HepG2 (cell line): Measurements from ENCODE around the gene ENPP1. TPM values are rescaled to one million over a fixed set of nuclear protein-coding genes. Genes with fewer than 3 reads are reported as not detected.

ENCODE experiments used
- ATAC-seq: fragments of 200-7000 bp; cut with Tn5 transposase; 3 replicates; pipeline ENCODE4 v1.9.1; 2020; ENCODE audit warnings: mild to moderate bottlenecking, moderate library complexity
- BruUV-seq: library from RNA; stranded (reverse); fragments of 400-500 nt; replicated peaks from 2 replicates; lab custom pipeline; 2021; lab: Mats Ljungman, UMichigan
- CTCF ChIA-PET: fragments of 300-600 bp; formaldehyde crosslinking; extraction: SDS; loops from one replicate; lab custom pipeline; 2021; ENCODE audit warnings: low total read pairs, inconsistent platforms, low intra/inter-chr PET ratio; lab: Yijun Ruan, JAX
- POLR2A ChIA-PET: fragments of 350-600 bp; sonication (Branson Sonifier 250); formaldehyde crosslinking; loops from one replicate; lab custom pipeline; 2020; ENCODE audit warnings: antibody characterized with exemption, inconsistent platforms; lab: Yijun Ruan, JAX
- DNase-seq: peaks from one replicate; pipeline ENCODE4 v3.0.0-alpha.2; 2015; ENCODE audit warnings: low spot score
- FAIRE-seq: peaks from 3 replicates; lab custom pipeline; 2011; peaks lifted over from hg19 to GRCh38; lab: Jason Lieb, UNC
- H2AFZ ChIP-seq: one replicate; pipeline ENCODE4 v1.6.1; 2011; ENCODE audit warnings: low read length, inconsistent platforms
- H3K27ac ChIP-seq: fragments of 300-600 bp; 3 replicates; pipeline ENCODE4 v1.8.0; 2011; ENCODE audit warnings: mixed run types, mild to moderate bottlenecking, mixed read lengths, low read length, inconsistent platforms; ENCODE audit not compliant: insufficient read depth; ENCODE audit errors: extremely low read length
- H3K27me3 ChIP-seq, 2 experiments: fragments of 200-600 bp in 1 of 2; 2 replicates in 1 of 2; 3 replicates in 1 of 2; pipeline versions ENCODE4 v1.6.0 to v1.8.0; 2011; ENCODE audit warnings: low read length in 2 of 2, mild to moderate bottlenecking in 2 of 2, moderate library complexity in 2 of 2, inconsistent platforms in 1 of 2; ENCODE audit not compliant: insufficient read depth in 2 of 2, control insufficient read depth in 1 of 2
- H3K36me3 ChIP-seq, 2 experiments: fragments of 200-600 bp in 1 of 2; replicated peaks in 1 of 2; 2 replicates in 1 of 2; 3 replicates in 1 of 2; pipeline versions ENCODE4 v1.5.1 to v1.8.0; 2011; ENCODE audit warnings: low read length in 2 of 2, inconsistent platforms in 1 of 2; ENCODE audit not compliant: insufficient read depth in 2 of 2, control insufficient read depth in 1 of 2
- H3K4me1 ChIP-seq: 2 replicates; pipeline ENCODE4 v1.5.1; 2012; ENCODE audit warnings: low read length, inconsistent platforms; ENCODE audit not compliant: insufficient read depth
- H3K4me2 ChIP-seq: 2 replicates; pipeline ENCODE4 v1.6.0; 2011; ENCODE audit warnings: low read depth, low read length, inconsistent platforms
- H3K4me3 ChIP-seq, 3 experiments: fragments of 200-600 bp in 1 of 3; sonication (generic), shearing (Covaris generic) in 1 of 3; replicated peaks in 1 of 3; 2 replicates each; pipeline ENCODE4 v1.5.1; 2011 to 2016; ENCODE audit warnings: low read length in 3 of 3, inconsistent platforms in 2 of 3, low read depth in 2 of 3, mild to moderate bottlenecking in 2 of 3, control low read depth in 1 of 3, mixed read lengths in 1 of 3; ENCODE audit not compliant: insufficient read depth in 1 of 3
- H3K79me2 ChIP-seq: one replicate; pipeline ENCODE4 v1.6.1; 2011; ENCODE audit warnings: low read length, inconsistent platforms; ENCODE audit not compliant: insufficient read depth
- H3K9ac ChIP-seq: 2 replicates; pipeline ENCODE4 v1.6.0; 2011; ENCODE audit warnings: mild to moderate bottlenecking, low read depth, low read length, inconsistent platforms; ENCODE audit not compliant: insufficient read depth
- H3K9me3 ChIP-seq: 2 replicates; pipeline ENCODE4 v1.5.1; 2012; ENCODE audit warnings: mild to moderate bottlenecking, low read length
- H4K20me1 ChIP-seq: 2 replicates; pipeline ENCODE4 v1.6.0; 2011; ENCODE audit warnings: inconsistent platforms, mild to moderate bottlenecking, low read length, moderate library complexity; ENCODE audit not compliant: insufficient read depth
- HNF4A ChIP-seq: sonication (generic); formaldehyde crosslinking; IDR thresholded peaks from 2 replicates; pipeline ENCODE4 v1.4.0; 2020; ENCODE audit warnings: missing genetic modification reagents
- NFIB ChIP-seq: sonication (generic); formaldehyde crosslinking; IDR thresholded peaks from 2 replicates; pipeline ENCODE4 v1.9.0; 2021; ENCODE audit warnings: missing genetic modification reagents, mild to moderate bottlenecking, borderline replicate concordance
- PPARG ChIP-seq: conservative IDR thresholded peaks from 2 replicates; pipeline ENCODE4 v1.6.1; 2016; ENCODE audit warnings: missing biosample characterization, missing genetic modification reagents
- RARA ChIP-seq: IDR thresholded peaks from 2 replicates; pipeline ENCODE4 v1.6.1; 2016; ENCODE audit warnings: missing genetic modification reagents, missing compliant biosample characterization
- RBM22 ChIP-seq: fragments of 200-400 bp; formaldehyde crosslinking; optimal IDR thresholded peaks from 2 replicates; pipeline ENCODE3; 2017; ENCODE audit warnings: mild to moderate bottlenecking, low read length, moderate library complexity
- U2AF2 ChIP-seq: fragments of 200-400 bp; formaldehyde crosslinking; IDR thresholded peaks from 2 replicates; pipeline ENCODE4 v1.6.1; 2017; ENCODE audit warnings: low read depth, mild to moderate bottlenecking, low read length
- ZBTB8A ChIP-seq: sonication (generic); formaldehyde crosslinking; IDR thresholded peaks from 2 replicates; pipeline ENCODE4 v1.4.0; 2020; ENCODE audit warnings: mild to moderate bottlenecking, low read depth, missing genetic modification reagents, borderline replicate concordance
- ZKSCAN8 ChIP-seq: IDR thresholded peaks from 2 replicates; pipeline ENCODE4 v1.6.1; 2016; ENCODE audit warnings: borderline replicate concordance, missing genetic modification reagents, missing compliant biosample characterization
- ZNF121 ChIP-seq: sonication (generic); formaldehyde crosslinking; IDR thresholded peaks from 2 replicates; pipeline ENCODE4 v1.5.0; 2020; ENCODE audit warnings: mild to moderate bottlenecking, missing genetic modification reagents
- WGBS: methylation state at CpG from one replicate; pipeline ENCODE4 v1.1.6; 2017; ENCODE audit warnings: low lambda C conversion rate; 5-methylcytosine and 5-hydroxymethylcytosine counted together
- in situ Hi-C: cut with HindIII; loops from 2 replicates; pipeline ENCODE4 v1.10.0; 2017; ENCODE audit warnings: low pct_unique_long_range_greater_than_20kb; ENCODE audit not compliant: extremely low pct_ligation_motif_present
- intact Hi-C: fragments of 100-400 bp; cut with micrococcal nuclease; formaldehyde crosslinking; loops from one replicate; pipeline ENCODE4 v1.10.0; 2022; ENCODE audit not compliant: unreplicated experiment
- polyA plus RNA-seq, 8 experiments: library from polyadenylated mRNA; depleted of rRNA in 3 of 8; stranded (reverse) in 7 of 8; unstranded in 1 of 8; fragments of >200 nt; fragmentation: Illumina TruSeq in 4 of 8; extraction: Trizol in 4 of 8; gene quantifications; 2 replicates each; pipeline versions ENCODE4 v1.2.1 to v1.2.3, GENCODE V29; 2011 to 2016; ENCODE audit warnings: low read depth in 4 of 8, missing spikeins in 1 of 8, mixed read lengths in 1 of 8; ENCODE audit not compliant: insufficient read depth in 1 of 8
- total RNA-seq, 5 experiments: library from RNA; depleted of rRNA; stranded (reverse); fragments of >200 nt; fragmentation: Illumina TruSeq; extraction: Trizol; gene quantifications; 2 replicates each; pipeline ENCODE4 v1.2.3, GENCODE V29; 2016; ENCODE audit warnings: low read depth in 1 of 5
- TF ChIP-seq, protein P1 (sequence below): sonication (generic); formaldehyde crosslinking; IDR thresholded peaks from 2 replicates; pipeline ENCODE4 v1.5.0; 2020; ENCODE audit warnings: mild to moderate bottlenecking, missing genetic modification reagents
- TF ChIP-seq, protein P2 (sequence below): IDR thresholded peaks from 2 replicates; pipeline ENCODE4 v1.4.0; 2020; ENCODE audit warnings: mild to moderate bottlenecking, missing genetic modification reagents
- TF ChIP-seq, protein P3 (sequence below): IDR thresholded peaks from 2 replicates; pipeline ENCODE4 v1.6.1; 2016; ENCODE audit warnings: low read depth

ENPP1 gene
- total and polyA plus RNA-seq, 2 of the 13 experiments (the other 11 are each of a cell fraction or from before 2014, with no cell fraction given): 56.5 to 160 TPM

DNA sequence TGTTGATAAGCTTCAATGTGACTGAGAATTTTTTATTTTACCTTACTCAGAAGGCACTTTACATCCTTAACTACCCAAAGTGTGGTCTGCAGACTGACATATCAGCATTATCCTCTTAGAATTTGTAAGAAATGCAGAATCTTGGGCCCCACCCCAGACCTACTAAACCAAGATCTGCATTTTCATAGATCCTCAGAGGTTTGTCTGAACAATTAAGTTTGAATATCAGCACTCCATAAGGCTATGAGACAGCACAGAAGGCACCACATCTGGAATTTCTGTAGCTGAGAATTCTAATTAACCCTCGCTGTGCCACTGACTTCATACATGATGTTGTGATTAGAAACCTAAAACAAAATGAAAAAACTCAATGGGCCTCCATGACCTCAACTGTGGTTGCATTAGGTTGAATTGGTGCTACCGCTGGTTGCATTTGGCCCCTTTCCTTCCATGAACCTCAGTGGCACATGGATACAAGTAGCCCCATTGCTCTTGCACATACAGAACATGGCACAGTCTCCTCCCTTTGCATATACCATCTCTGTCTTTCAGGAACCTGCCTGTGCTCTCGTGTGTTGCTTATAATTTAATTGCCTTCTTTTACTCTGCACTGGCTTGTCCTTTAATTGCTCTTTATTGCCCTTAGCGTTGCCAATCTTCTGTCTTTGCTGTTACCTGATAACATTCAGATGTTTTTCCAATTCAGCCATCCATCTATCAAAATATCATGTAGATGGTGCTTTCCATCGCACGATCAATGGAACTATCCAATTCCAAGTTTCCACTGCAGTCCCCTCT lies 13.4 kb downstream of the ENPP1 start (continued):
- TF ChIP-seq, protein P1, sequence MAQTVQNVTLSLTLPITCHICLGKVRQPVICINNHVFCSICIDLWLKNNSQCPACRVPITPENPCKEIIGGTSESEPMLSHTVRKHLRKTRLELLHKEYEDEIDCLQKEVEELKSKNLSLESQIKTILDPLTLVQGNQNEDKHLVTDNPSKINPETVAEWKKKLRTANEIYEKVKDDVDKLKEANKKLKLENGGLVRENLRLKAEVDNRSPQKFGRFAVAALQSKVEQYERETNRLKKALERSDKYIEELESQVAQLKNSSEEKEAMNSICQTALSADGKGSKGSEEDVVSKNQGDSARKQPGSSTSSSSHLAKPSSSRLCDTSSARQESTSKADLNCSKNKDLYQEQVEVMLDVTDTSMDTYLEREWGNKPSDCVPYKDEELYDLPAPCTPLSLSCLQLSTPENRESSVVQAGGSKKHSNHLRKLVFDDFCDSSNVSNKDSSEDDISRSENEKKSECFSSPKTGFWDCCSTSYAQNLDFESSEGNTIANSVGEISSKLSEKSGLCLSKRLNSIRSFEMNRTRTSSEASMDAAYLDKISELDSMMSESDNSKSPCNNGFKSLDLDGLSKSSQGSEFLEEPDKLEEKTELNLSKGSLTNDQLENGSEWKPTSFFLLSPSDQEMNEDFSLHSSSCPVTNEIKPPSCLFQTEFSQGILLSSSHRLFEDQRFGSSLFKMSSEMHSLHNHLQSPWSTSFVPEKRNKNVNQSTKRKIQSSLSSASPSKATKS (CRISPR knock-in tag): 0 out of 2 replicates have a peak, but pooled peaks have one; percentile 1
- TF ChIP-seq U2AF2 (no peak), ZKSCAN8 (CRISPR knock-in tag) (no peak), NFIB (CRISPR knock-in tag) (0 out of 2 replicates have a peak, but pooled peaks have one; percentile 17), ZBTB8A (CRISPR knock-in tag) (no peak)

DNA sequence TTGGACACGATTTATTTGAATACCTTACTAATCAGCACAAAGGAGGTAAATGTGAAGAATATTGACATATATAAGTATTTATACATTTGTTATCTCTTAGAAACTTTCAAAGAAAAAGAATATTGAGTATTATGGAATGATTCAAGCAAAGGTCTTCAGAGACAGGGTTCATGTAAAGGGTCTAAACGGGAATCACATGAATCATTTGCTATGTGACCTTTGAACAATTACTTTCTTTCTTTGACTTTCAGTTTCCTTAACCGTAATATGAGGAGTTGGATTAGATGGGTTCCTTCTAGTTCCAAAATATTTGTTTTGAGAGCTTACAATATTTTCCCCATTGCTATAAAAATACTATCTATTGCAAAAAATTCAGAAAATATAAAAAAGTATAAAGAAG lies 14.3 kb downstream of the ENPP1 start:
- no peak overlapping the region for H3K9ac ChIP-seq
- no TSS peak for BruUV-seq
- TF ChIP-seq NFIB (CRISPR knock-in tag) (no peak), RBM22 (no peak), RARA (CRISPR knock-in tag) (0 out of 2 replicates have a peak, but pooled peaks have one; percentile 18), PPARG (CRISPR knock-in tag) (0 out of 2 replicates have a peak, but pooled peaks have one; percentile 17), ZNF121 (CRISPR knock-in tag) (no peak), HNF4A (peak; percentile 30; the same call in 1 of the 2 replicates)
- TF ChIP-seq, protein P2, sequence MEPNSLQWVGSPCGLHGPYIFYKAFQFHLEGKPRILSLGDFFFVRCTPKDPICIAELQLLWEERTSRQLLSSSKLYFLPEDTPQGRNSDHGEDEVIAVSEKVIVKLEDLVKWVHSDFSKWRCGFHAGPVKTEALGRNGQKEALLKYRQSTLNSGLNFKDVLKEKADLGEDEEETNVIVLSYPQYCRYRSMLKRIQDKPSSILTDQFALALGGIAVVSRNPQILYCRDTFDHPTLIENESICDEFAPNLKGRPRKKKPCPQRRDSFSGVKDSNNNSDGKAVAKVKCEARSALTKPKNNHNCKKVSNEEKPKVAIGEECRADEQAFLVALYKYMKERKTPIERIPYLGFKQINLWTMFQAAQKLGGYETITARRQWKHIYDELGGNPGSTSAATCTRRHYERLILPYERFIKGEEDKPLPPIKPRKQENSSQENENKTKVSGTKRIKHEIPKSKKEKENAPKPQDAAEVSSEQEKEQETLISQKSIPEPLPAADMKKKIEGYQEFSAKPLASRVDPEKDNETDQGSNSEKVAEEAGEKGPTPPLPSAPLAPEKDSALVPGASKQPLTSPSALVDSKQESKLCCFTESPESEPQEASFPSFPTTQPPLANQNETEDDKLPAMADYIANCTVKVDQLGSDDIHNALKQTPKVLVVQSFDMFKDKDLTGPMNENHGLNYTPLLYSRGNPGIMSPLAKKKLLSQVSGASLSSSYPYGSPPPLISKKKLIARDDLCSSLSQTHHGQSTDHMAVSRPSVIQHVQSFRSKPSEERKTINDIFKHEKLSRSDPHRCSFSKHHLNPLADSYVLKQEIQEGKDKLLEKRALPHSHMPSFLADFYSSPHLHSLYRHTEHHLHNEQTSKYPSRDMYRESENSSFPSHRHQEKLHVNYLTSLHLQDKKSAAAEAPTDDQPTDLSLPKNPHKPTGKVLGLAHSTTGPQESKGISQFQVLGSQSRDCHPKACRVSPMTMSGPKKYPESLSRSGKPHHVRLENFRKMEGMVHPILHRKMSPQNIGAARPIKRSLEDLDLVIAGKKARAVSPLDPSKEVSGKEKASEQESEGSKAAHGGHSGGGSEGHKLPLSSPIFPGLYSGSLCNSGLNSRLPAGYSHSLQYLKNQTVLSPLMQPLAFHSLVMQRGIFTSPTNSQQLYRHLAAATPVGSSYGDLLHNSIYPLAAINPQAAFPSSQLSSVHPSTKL: peak; percentile 31; the same call in 1 of the 2 replicates
- TF ChIP-seq, protein P3, sequence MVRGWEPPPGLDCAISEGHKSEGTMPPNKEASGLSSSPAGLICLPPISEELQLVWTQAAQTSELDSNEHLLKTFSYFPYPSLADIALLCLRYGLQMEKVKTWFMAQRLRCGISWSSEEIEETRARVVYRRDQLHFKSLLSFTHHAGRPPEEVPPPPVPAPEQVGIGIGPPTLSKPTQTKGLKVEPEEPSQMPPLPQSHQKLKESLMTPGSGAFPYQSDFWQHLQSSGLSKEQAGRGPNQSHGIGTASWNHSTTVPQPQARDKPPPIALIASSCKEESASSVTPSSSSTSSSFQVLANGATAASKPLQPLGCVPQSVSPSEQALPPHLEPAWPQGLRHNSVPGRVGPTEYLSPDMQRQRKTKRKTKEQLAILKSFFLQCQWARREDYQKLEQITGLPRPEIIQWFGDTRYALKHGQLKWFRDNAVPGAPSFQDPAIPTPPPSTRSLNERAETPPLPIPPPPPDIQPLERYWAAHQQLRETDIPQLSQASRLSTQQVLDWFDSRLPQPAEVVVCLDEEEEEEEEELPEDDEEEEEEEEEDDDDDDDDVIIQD (CRISPR knock-in tag): peak; percentile 83; the same call in 1 of the 2 replicates
- ChIA-PET CTCF (no interaction called here), POLR2A (interaction anchor here (1.3 kb wide), 1 partner anchor 74 kb away, joined by 3 read pairs; no protein-coding TSS in a partner anchor)
- 68% methylated on average over 3 of the region's 3 CpGs for WGBS
- H3K36me3 ChIP-seq: peaks cover 7 to 8% of the 10 kb centered on the region in 2 experiments
- H3K27me3 ChIP-seq: no peaks in the 10 kb centered on the region
- ATAC-seq (no peak), FAIRE-seq (no peak), DNase-seq (no peak)
- H3K27ac ChIP-seq: no peak overlapping the region
- no peak overlapping the region for H3K4me2 ChIP-seq
- in situ Hi-C loops (no loop called here), intact Hi-C loops (no loop called here)
- H3K79me2 ChIP-seq: peaks cover 66% of the 10 kb centered on the region
- no peak overlapping the region for H2AFZ ChIP-seq
- H3K9me3 ChIP-seq: no peaks in the 10 kb centered on the region
- no peak overlapping the region for H3K4me3 ChIP-seq
- peaks cover 71% of the 10 kb centered on the region for H3K4me1 ChIP-seq
- no peaks in the 10 kb centered on the region for H4K20me1 ChIP-seq
